Measurements from ENCODE around the gene TTC12.

DNA sequence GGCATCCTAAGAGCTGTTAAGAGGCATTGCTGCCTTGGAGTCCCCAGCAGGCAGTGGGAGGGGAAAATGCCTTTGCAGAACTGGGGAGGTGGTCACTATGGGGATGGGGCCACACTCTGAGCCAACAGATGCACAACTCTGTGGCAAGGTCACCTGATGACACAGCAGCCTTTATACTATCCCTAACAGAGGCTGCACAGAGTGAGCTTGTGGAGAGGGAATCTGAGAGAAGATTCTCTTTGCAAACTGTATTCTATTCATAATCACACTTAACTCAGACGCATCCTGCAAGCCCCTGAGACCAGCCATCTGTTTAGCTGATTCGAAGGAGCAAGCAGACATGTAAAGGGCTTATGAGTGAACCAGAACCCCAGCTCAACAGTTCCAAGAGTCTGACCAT, 49.0 kb upstream of the TTC12 start:
- no peak for TF ChIP-seq GATA2 (IDR thresholded peaks at IDR 0.05; ENCODE audit: low read depth, low read length)
- no peak for TF ChIP-seq GATA3 (IDR thresholded peaks at IDR 0.05; ENCODE audit: low read depth, low read length)

Data from SH-SY5Y (cell line).